ENCODE measurements around the gene STING1.
"Not testable (repeated sequence)": the region's sequence is repeated elsewhere in the genome, so short reads cannot be mapped to it uniquely, and the experiment has no call there.

Gene STING1

GRCh38 chr5:139492700-139493192 lies 10.2 kb upstream of the STING1 start:
- Histone ChIP-seq H4K20me1 (ENCODE audit: insufficient read depth) (no peaks in the 10 kb centered on the region), H3K36me3 (ENCODE audit: insufficient read depth) (no peaks in the 10 kb centered on the region), H3K4me2 (no peak overlapping the region), H3K27ac (no peak overlapping the region), H3K4me1 (ENCODE audit: low read depth, poor library complexity, severe bottlenecking) (no peaks in the 10 kb centered on the region), H2AFZ (ENCODE audit: low read depth) (no peak overlapping the region), H3K4me3 (IDR thresholded peaks at IDR 0.05; ENCODE audit: insufficient read depth, low read depth, low read length) (no peak overlapping the region), H3K9ac (no peak overlapping the region), H3K27me3 (ENCODE audit: insufficient read depth, low read depth) (no peaks in the 10 kb centered on the region), H3K79me2 (ENCODE audit: insufficient read depth, low read depth) (no peaks in the 10 kb centered on the region)
- no peak for TF ChIP-seq CTCF (conservative IDR thresholded peaks at IDR 0.05; ENCODE audit: low read depth, low read length)

GRCh38 chr5:139488260-139488659 lies 5.7 kb upstream of the STING1 start:
- no peak overlapping the region for H3K4me2 ChIP-seq

GRCh38 chr5:139486201-139486600 lies 3.6 kb upstream of the STING1 start:
- Histone ChIP-seq H3K36me3 (ENCODE audit: insufficient read depth) (no peaks in the 10 kb centered on the region), H3K79me2 (ENCODE audit: insufficient read depth, low read depth) (no peaks in the 10 kb centered on the region), H3K27me3 (ENCODE audit: insufficient read depth, low read depth) (no peaks in the 10 kb centered on the region), H3K4me1 (ENCODE audit: low read depth, poor library complexity, severe bottlenecking) (peaks cover 22% of the 10 kb centered on the region), H3K4me2 (no peak overlapping the region), H4K20me1 (ENCODE audit: insufficient read depth) (no peaks in the 10 kb centered on the region), H3K9ac (no peak overlapping the region), H3K27ac (no peak overlapping the region), H3K4me3 (IDR thresholded peaks at IDR 0.05; ENCODE audit: insufficient read depth, low read depth, low read length) (no peak overlapping the region), H2AFZ (ENCODE audit: low read depth) (no peak overlapping the region)
- no peak for TF ChIP-seq CTCF (conservative IDR thresholded peaks at IDR 0.05; ENCODE audit: low read depth, low read length)

More at GRCh38 chr5:139488260-139488659, 5.7 kb upstream of the STING1 start:
- Histone ChIP-seq H3K36me3 (ENCODE audit: insufficient read depth) (no peaks in the 10 kb centered on the region), H3K9ac (no peak overlapping the region), H4K20me1 (ENCODE audit: insufficient read depth) (no peaks in the 10 kb centered on the region), H3K27me3 (ENCODE audit: insufficient read depth, low read depth) (no peaks in the 10 kb centered on the region), H3K27ac (no peak overlapping the region), H3K79me2 (ENCODE audit: insufficient read depth, low read depth) (no peaks in the 10 kb centered on the region), H3K4me3 (IDR thresholded peaks at IDR 0.05; ENCODE audit: insufficient read depth, low read depth, low read length) (no peak overlapping the region), H2AFZ (ENCODE audit: low read depth) (no peak overlapping the region), H3K4me1 (ENCODE audit: low read depth, poor library complexity, severe bottlenecking) (peaks cover 4% of the 10 kb centered on the region)
- no peak for TF ChIP-seq CTCF (conservative IDR thresholded peaks at IDR 0.05; ENCODE audit: low read depth, low read length)

GRCh38 chr5:139482890-139483208 lies 291 bp upstream of the STING1 start:
- not testable (repeated sequence) for H3K4me3 ChIP-seq (IDR thresholded peaks at IDR 0.05; ENCODE audit: insufficient read depth, low read depth, low read length); H4K20me1 ChIP-seq (ENCODE audit: insufficient read depth); H3K79me2 ChIP-seq (ENCODE audit: insufficient read depth, low read depth); H3K36me3 ChIP-seq (ENCODE audit: insufficient read depth); H3K27me3 ChIP-seq (ENCODE audit: insufficient read depth, low read depth)
- H3K27ac ChIP-seq, result peak overlapping the region; percentile 94
- H2AFZ ChIP-seq (ENCODE audit: low read depth), result peak overlapping the region; percentile 71
- H3K4me2 ChIP-seq, result peak overlapping the region; percentile 91
- peaks cover 27% of the 10 kb centered on the region for H3K4me1 ChIP-seq (ENCODE audit: low read depth, poor library complexity, severe bottlenecking)
- H3K9ac ChIP-seq, result peak overlapping the region; percentile 54

- H3K9ac ChIP-seq, result peak overlapping the region; percentile 54
- TF ChIP-seq CTCF (conservative IDR thresholded peaks at IDR 0.05; ENCODE audit: low read depth, low read length), result no peak
- no peaks in the 10 kb centered on the region for H4K20me1 ChIP-seq (ENCODE audit: insufficient read depth)
- H3K27ac ChIP-seq, result peak overlapping the region; percentile 94
- H3K4me3 ChIP-seq (IDR thresholded peaks at IDR 0.05; ENCODE audit: insufficient read depth, low read depth, low read length), result no peak overlapping the region
- H3K36me3 ChIP-seq (ENCODE audit: insufficient read depth), result no peaks in the 10 kb centered on the region
- peak overlapping the region; percentile 91 for H3K4me2 ChIP-seq
- H3K79me2 ChIP-seq (ENCODE audit: insufficient read depth, low read depth), result no peaks in the 10 kb centered on the region
- peaks cover 27% of the 10 kb centered on the region for H3K4me1 ChIP-seq (ENCODE audit: low read depth, poor library complexity, severe bottlenecking)
- H2AFZ ChIP-seq (ENCODE audit: low read depth), result peak overlapping the region; percentile 71
- no peaks in the 10 kb centered on the region for H3K27me3 ChIP-seq (ENCODE audit: insufficient read depth, low read depth)
These were observed 943 bp downstream of the STING1 start for GRCh38 chr5:139481580-139482049.
